NCI-H2107 (cell line): ENCODE results near the gene C5orf47.
"Not testable (repeated sequence)": the region's sequence is repeated elsewhere in the genome, so short reads cannot be mapped to it uniquely, and the experiment has no call there.

Source experiments
- DNase-seq: peaks from one replicate; lab custom pipeline; 2025; lab: John Stamatoyannopoulos, UW

C5orf47 gene

DNA sequence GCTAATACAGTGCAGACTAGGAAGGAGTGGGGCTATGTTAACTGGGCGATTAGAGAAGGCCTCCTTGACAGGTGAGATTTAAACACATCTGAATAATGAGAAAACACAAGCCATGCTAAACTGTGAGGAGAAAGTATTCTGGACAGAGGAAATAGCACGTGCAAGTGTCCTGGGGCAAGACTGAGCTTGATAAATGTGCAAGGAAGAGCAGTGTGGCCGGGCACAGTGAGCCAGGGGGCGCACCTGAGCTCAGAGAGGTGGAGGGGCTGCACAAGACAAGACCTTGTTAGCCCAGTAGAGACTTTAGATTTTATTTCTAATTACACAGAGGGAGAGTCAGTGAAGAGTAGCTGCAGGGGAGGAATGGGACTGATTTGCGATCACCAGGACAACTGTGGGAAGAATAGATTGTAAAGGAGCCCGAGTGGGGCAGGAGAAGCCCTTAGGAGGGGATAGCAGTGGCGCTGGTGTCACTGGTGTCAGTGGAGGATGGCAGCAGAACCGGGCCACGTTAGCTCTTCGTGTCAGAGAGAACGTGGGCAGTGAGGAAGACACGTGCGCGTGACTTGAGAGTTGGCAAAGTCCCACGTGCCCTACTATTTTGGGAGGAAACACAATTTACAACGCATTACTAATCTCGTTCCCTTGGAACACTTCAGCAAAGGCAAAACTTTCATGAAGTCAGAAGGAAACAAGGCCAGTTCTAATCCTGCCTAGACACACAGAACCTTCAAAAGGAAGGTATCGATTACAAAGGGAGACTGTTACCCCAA lies 17.9 kb upstream of the C5orf47 start:
- DNase-seq: no peak

- peak; percentile 30 for DNase-seq
These were observed 17.2 kb upstream of the C5orf47 start for GRCh38 chr5:173971681-173972345.

GRCh38 chr5:173972607-173972924 lies 16.4 kb upstream of the C5orf47 start:
- DNase-seq: no peak

GRCh38 chr5:173972925-173973615 lies 15.9 kb upstream of the C5orf47 start:
- peak; percentile 38 for DNase-seq

DNA sequence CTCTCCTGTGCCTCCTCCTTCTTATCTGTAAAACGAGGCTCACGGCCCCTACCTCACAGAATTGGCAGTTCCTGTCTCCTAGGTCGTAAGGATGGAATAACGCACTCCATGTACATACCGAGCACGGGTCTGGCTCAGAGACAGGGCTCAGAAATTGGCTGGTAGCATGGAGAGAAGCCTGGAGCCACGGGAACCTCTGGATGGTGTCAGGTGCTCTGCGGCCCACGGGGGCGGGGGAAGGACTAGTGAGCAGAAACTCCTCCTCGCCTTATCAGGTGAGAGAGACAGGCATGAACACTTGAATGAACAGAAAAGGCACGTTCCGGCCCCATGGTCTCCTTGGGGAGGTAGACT lies 15.4 kb upstream of the C5orf47 start:
- DNase-seq: no peak

GRCh38 chr5:173974688-173975239 lies 14.2 kb upstream of the C5orf47 start:
- no peak for DNase-seq

DNA sequence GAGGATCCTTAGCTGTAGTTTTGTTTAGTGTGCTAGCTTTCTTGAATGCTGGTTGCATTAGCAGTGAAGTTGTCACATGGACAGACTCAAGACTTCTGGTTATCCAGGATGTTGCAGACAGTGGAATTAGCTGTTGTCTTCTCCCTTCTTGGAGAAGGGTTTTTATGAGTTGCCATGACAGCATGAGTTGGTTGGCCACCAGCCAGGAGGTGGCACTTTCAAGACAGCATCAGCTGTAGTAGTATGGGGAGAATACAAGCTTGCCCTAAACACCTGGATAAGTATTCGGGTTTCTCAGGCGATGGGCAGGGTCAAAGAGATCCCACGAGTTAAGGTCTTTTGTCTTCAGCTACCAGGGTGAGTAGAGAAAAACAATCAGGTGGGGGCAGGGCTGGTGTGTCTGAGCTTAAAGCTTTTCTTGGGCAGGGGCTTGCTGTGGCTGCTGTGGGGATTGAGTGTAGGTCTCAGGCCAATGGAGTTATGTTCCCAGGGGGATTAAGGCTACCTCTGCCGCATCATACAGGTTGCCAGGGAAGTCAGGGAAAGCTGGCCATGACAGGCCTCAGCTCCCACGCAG lies 7.7 kb upstream of the C5orf47 start:
- DNase-seq: no peak

GRCh38 chr5:173984218-173984617 lies 4.8 kb upstream of the C5orf47 start:
- DNase-seq: no peak

DNA sequence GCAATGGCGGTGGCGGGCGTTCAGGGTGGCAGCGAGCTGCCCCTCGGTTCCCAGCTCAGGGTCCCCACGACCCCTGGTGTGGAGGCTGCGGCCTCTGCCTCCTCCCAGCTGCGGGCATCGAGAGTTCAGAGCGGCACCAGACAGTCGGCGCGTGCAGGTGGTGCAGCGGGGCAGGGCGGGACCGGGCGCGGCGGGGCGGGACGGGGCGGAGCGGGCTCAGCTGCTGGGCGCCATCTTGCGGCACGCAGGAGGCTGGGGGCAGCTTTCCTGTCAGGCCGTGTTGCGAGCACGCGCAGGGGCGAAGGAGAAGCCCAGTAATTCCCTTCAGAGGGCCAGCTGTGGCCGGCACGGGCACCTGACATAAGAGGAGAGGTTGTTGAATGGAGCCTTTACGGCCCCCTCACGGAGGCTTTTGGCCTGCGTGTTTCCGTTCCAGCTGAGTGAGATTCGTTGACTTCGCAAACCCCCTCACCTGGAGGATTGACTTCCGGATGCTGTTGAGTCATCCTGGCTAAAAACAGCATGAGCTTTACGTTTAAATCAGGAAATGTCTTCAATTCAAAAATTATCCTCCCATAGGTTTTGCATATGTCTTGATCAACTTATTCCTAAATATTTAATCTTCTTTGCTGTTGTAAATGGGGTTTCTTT lies 587 bp downstream of the C5orf47 start:
- no peak for DNase-seq

DNA sequence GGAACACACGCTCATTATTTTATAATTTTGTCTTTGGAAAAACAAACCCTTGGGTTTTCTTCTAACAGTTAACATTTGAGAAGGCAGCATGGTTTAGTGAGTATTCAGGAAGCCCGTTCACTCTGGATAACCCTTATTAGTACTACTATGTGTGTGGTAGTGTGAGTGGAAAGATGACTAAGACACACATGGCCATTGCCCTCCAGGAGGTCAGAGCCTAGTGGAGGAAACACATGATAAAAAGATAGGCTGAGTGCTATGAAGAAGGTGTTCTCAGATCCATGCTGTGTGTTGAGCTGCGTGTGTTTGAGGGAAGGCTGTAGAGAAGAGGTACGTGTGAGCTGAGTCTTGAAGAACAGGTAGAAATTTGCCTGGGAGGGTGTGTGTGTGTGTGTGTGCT lies 8.4 kb downstream of the C5orf47 start:
- no peak for DNase-seq

DNA sequence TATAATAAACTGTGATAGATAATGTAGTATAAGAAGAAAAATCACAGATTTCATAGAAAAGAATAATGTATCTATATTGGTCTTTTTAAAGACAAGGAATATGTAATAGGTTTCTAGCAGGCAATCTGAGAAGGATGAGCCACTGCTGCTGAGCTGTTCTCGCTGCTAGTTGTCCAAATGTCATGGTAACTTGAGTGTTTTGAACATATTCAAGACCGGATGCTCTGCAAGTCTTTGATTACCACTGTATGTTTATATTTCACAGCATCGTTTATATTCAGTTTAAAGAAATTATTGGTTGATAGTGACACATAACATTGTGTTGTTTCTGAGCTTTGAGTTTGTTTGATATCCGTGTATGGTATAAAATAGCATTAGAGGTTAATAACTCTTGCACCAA lies 9.6 kb downstream of the C5orf47 start:
- DNase-seq: no peak

DNA sequence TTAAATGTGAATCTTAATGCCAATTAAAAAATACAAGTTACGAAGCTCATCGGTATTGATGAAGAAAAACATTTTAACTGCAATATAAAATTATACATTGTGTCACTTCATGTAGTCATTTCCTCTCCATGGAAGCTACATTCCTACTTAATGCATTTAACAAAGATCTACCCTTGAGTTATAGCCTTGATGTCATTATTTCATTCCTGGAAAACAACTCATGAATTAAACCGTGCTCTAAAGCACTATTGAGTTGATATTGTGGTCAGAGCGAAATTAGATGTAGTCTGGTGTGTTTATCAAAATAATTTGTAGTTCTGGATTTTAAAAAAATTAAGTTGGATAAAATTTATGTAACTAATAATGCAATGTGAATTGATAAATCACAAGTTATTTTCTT lies 11.1 kb downstream of the C5orf47 start:
- no peak for DNase-seq

- no peak for DNase-seq
These were observed 14.8 kb downstream of the C5orf47 start for GRCh38 chr5:174003795-174004194.

GRCh38 chr5:174008922-174009321 lies 20.0 kb downstream of the C5orf47 start:
- DNase-seq: no peak

GRCh38 chr5:174010365-174010764 lies 21.4 kb downstream of the C5orf47 start:
- no peak for DNase-seq

DNA sequence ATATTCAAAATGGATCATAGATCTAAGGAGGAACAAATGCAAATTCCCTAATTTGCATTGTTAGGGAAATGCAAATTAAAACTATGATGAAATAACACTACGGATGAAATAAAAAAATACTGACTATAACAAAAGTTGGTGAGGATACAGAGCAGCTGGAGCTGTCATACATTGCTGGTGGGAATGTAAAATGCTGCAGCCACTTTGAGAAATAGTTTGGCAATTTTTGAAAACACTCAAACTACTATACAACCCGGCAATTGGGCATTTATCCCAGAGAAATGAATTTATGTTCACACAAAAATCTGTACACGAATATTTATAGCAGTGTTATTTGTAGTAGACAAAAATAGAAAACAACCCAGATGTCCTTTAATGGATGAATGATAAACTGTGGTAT lies 22.5 kb downstream of the C5orf47 start:
- DNase-seq: no peak

GRCh38 chr5:174020069-174020927 lies 31.3 kb downstream of the C5orf47 start:
- not testable (repeated sequence) for DNase-seq

DNA sequence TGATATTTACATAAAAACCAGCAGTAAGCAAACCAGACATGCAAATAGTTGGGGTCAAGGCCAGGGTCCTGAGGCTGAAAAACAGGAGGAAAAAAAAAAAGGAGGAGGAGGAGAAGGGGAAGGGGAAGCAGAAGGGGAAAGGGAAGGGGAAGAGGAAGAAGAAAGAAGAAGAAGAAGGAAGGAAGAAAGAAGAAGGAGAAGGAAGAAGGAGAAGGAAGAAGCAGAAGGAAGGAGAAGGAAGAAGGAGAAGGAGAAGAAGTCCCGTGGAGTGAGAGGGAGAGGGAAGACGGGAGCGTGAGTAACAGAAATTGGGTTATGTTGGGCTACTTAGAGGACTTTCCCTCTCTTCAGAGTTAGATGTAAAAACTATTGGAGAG lies 31.9 kb downstream of the C5orf47 start:
- no peak for DNase-seq

GRCh38 chr5:174022384-174023095 lies 33.6 kb downstream of the C5orf47 start:
- DNase-seq: no peak

DNA sequence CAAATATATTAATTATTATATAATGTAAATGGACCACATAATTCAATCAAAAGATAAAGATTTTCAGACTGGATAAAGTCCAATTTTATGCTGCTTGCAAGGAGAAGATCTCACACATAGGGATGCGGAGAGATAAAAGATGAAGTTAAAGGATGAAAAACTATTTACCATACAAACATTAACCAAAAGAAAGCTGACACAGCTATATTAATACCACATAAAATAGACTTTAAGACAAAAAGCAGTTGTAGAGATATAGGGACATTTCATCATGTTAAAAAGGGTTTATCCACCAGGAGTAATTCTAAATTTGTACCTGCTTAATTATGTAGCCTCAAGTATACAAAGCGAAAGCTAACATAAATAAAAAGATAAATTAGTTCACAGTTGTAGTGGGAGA lies 41.3 kb downstream of the C5orf47 start:
- DNase-seq: no peak
